IMR-90 (cell line): ENCODE measurements around the gene BCL11B. TPM values are rescaled to one million over a fixed set of nuclear protein-coding genes. Genes with fewer than 3 reads are reported as not detected.

Experiments
- ATAC-seq: fragments of 200-7000 bp; cut with Tn5 transposase; 2 replicates; pipeline ENCODE4 v1.9.1; 2020; ENCODE audit warnings: low read depth, mild to moderate bottlenecking, moderate library complexity
- BruUV-seq: library from RNA; stranded (reverse); fragments of 400-500 nt; replicated peaks from 2 replicates; lab custom pipeline; 2021; lab: Mats Ljungman, UMichigan
- CTCF ChIA-PET: fragments of 300-600 bp; formaldehyde crosslinking; extraction: SDS; loops from one replicate; lab custom pipeline; 2021; ENCODE audit warnings: antibody characterized with exemption; lab: Yijun Ruan, JAX
- POLR2A ChIA-PET: fragments of 300-600 bp; sonication (Branson Sonifier 250); formaldehyde crosslinking; loops from one replicate; lab custom pipeline; 2022; ENCODE audit warnings: antibody characterized with exemption; ENCODE audit not compliant: unreplicated experiment; lab: Charles Lee
- DNase-seq: peaks from one replicate; pipeline ENCODE4 v3.0.0; 2013
- H2AFZ ChIP-seq: replicated peaks from 2 replicates; pipeline ENCODE3; 2013; ENCODE audit warnings: low read length, mild to moderate bottlenecking; ENCODE audit not compliant: poor library complexity
- H2AK5ac ChIP-seq: 2 replicates; pipeline ENCODE4 v1.6.1; 2013; ENCODE audit warnings: low read depth, low read length, inconsistent platforms
- H2AK9ac ChIP-seq: replicated peaks from 2 replicates; pipeline ENCODE3; 2013; ENCODE audit warnings: mild to moderate bottlenecking, low read depth, low read length, moderate library complexity; ENCODE audit not compliant: poor library complexity
- H2BK120ac ChIP-seq: 2 replicates; pipeline ENCODE4 v1.6.1; 2013; ENCODE audit warnings: low read depth, low read length, inconsistent platforms
- H2BK15ac ChIP-seq: 3 replicates; pipeline ENCODE4 v1.6.1; 2013; ENCODE audit warnings: low read depth, low read length, inconsistent platforms
- H2BK20ac ChIP-seq: 2 replicates; pipeline ENCODE4 v1.6.1; 2013; ENCODE audit warnings: low read depth, mild to moderate bottlenecking, inconsistent platforms, low read length, moderate library complexity
- H2BK5ac ChIP-seq: 2 replicates; pipeline ENCODE4 v1.6.1; 2013; ENCODE audit warnings: mild to moderate bottlenecking, low read depth, low read length, inconsistent platforms; ENCODE audit not compliant: poor library complexity, severe bottlenecking
- H3K14ac ChIP-seq: replicated peaks from 2 replicates; pipeline ENCODE4 v1.6.1; 2013; ENCODE audit warnings: low read depth, low read length, inconsistent platforms
- H3K18ac ChIP-seq: 2 replicates; pipeline ENCODE4 v1.6.1; 2013; ENCODE audit warnings: low read depth, low read length, control low read depth
- H3K23ac ChIP-seq: 2 replicates; pipeline ENCODE4 v1.6.1; 2013; ENCODE audit warnings: low read depth, low read length, inconsistent platforms
- H3K27ac ChIP-seq: 2 replicates; pipeline ENCODE4 v1.5.1; 2013; ENCODE audit warnings: mild to moderate bottlenecking, control low read depth, low read length; ENCODE audit not compliant: insufficient read depth
- H3K27me3 ChIP-seq: 2 replicates; pipeline ENCODE4 v1.6.1; 2013; ENCODE audit warnings: low read length; ENCODE audit not compliant: control insufficient read depth, insufficient read depth
- H3K36me3 ChIP-seq: 2 replicates; pipeline ENCODE4 v1.6.1; 2013; ENCODE audit warnings: low read length, mixed read lengths; ENCODE audit not compliant: control insufficient read depth, insufficient read depth
- H3K4ac ChIP-seq: 2 replicates; pipeline ENCODE4 v1.6.1; 2013; ENCODE audit warnings: low read depth, low read length, inconsistent platforms
- H3K4me1 ChIP-seq: 2 replicates; pipeline ENCODE4 v1.6.1; 2013; ENCODE audit warnings: low read length, mixed read lengths; ENCODE audit not compliant: control insufficient read depth, insufficient read depth
- H3K4me2 ChIP-seq: 2 replicates; pipeline ENCODE4 v1.6.1; 2013; ENCODE audit warnings: low read depth, mild to moderate bottlenecking, control low read depth, low read length, moderate library complexity
- H3K4me3 ChIP-seq: 2 replicates; pipeline ENCODE4 v1.5.1; 2013; ENCODE audit warnings: low read depth, mild to moderate bottlenecking, control low read depth, low read length, moderate library complexity; ENCODE audit not compliant: insufficient read depth
- H3K56ac ChIP-seq: 2 replicates; pipeline ENCODE4 v1.6.1; 2013; ENCODE audit warnings: low read length, inconsistent platforms; ENCODE audit not compliant: insufficient read depth; ENCODE audit errors: extremely low read depth
- H3K79me1 ChIP-seq, 2 experiments: 2 replicates each; pipeline ENCODE4 v1.6.1; 2013; ENCODE audit warnings: low read length in 2 of 2, inconsistent platforms in 1 of 2, low read depth in 1 of 2
- H3K9ac ChIP-seq: 2 replicates; pipeline ENCODE4 v1.6.1; 2013; ENCODE audit warnings: low read depth, low read length, control low read depth
- H3K9me1 ChIP-seq: 2 replicates; pipeline ENCODE4 v1.6.1; 2013; ENCODE audit warnings: low read length, inconsistent platforms; ENCODE audit not compliant: insufficient read depth
- H3K9me3 ChIP-seq: 2 replicates; pipeline ENCODE4 v1.6.1; 2013; ENCODE audit warnings: low read length; ENCODE audit not compliant: control insufficient read depth, insufficient read depth
- H4K20me1 ChIP-seq: 2 replicates; pipeline ENCODE4 v1.6.1; 2013; ENCODE audit warnings: low read length, inconsistent platforms; ENCODE audit not compliant: insufficient read depth
- H4K5ac ChIP-seq: 2 replicates; pipeline ENCODE4 v1.6.1; 2013; ENCODE audit warnings: mild to moderate bottlenecking, low read depth, low read length, control low read depth
- H4K8ac ChIP-seq, 2 experiments: 2 replicates each; pipeline ENCODE4 v1.6.1; 2013; ENCODE audit warnings: low read depth in 2 of 2, low read length in 2 of 2, control low read depth in 1 of 2, inconsistent platforms in 1 of 2
- H4K91ac ChIP-seq: 2 replicates; pipeline ENCODE4 v1.6.1; 2013; ENCODE audit warnings: low read depth, low read length, inconsistent platforms; ENCODE audit not compliant: insufficient read depth
- FOS ChIP-seq: fragments of 150-350 bp; IDR thresholded peaks from 2 replicates; pipeline ENCODE4 v1.6.1; 2016; ENCODE audit warnings: low read depth, low read length
- MAFK ChIP-seq: IDR thresholded peaks from 2 replicates; pipeline ENCODE4 v1.6.1; 2012; ENCODE audit warnings: low read depth, low read length, improper control_type of control experiment
- MXI1 ChIP-seq: IDR thresholded peaks from 2 replicates; pipeline ENCODE4 v1.6.1; 2012; ENCODE audit warnings: low read depth, mild to moderate bottlenecking, low read length, moderate library complexity, borderline replicate concordance
- NFE2L2 ChIP-seq: fragments of 150-350 bp; IDR thresholded peaks from 2 replicates; pipeline ENCODE4 v1.6.1; 2016; ENCODE audit warnings: low read depth, mild to moderate bottlenecking, low read length
- RAD21 ChIP-seq: IDR thresholded peaks from 2 replicates; pipeline ENCODE4 v1.6.1; 2012; ENCODE audit warnings: low read length, improper control_type of control experiment
- RCOR1 ChIP-seq: IDR thresholded peaks from 2 replicates; pipeline ENCODE4 v1.6.1; 2012; ENCODE audit warnings: mild to moderate bottlenecking, low read length, improper control_type of control experiment; ENCODE audit not compliant: insufficient replicate concordance
- SMC3 ChIP-seq: fragments of 150-350 bp; IDR thresholded peaks from 2 replicates; pipeline ENCODE4 v1.6.1; 2016; ENCODE audit warnings: low read depth, mild to moderate bottlenecking, antibody characterized with exemption, low read length, moderate library complexity
- WGBS, 2 experiments: methylation state at CpG; one replicate each; pipeline versions ENCODE4 v1.1.5 to v1.1.7; 2013; ENCODE audit warnings: missing lambda C conversion rate in 2 of 2; ENCODE audit not compliant: insufficient read length in 1 of 2; ENCODE audit errors: extremely low coverage in 2 of 2; 5-methylcytosine and 5-hydroxymethylcytosine counted together
- dilution Hi-C: fragments of 300-500 bp; cut with HindIII; formaldehyde crosslinking; loops from one replicate; pipeline ENCODE4 v1.14.3; 2018; ENCODE audit warnings: low sequenced_read_pairs; ENCODE audit not compliant: unreplicated experiment
- in situ Hi-C: fragments of 300-500 bp; cut with MboI; formaldehyde crosslinking; loops from 3 replicates; pipeline ENCODE4 v1.14.3; 2019; ENCODE audit warnings: low sequenced_read_pairs, inconsistent platforms, mixed read lengths
- intact Hi-C: fragments of 100-400 bp; cut with micrococcal nuclease; formaldehyde crosslinking; loops from 2 replicates; pipeline ENCODE4 v1.10.0; 2022
- polyA plus RNA-seq, 3 experiments: library from polyadenylated mRNA; depleted of rRNA; stranded (reverse); fragments of >200 nt; gene quantifications; 2 replicates each; pipeline ENCODE4 v1.2.3, GENCODE V29; 2012; ENCODE audit warnings: low replicate concordance in 1 of 3
- total RNA-seq: library from RNA; depleted of rRNA; stranded (reverse); fragments of >200 nt; gene quantifications from 2 replicates; pipeline ENCODE4 v1.2.3, GENCODE V29; 2012
- TF ChIP-seq, protein P1 (sequence below): conservative IDR thresholded peaks from 2 replicates; pipeline ENCODE4 v1.5.1; 2012; ENCODE audit warnings: mild to moderate bottlenecking, low read depth, low read length, improper control_type of control experiment
- TF ChIP-seq, protein P2 (sequence below): fragments of 150-350 bp; IDR thresholded peaks from 2 replicates; pipeline ENCODE4 v1.6.1; 2017; ENCODE audit warnings: mild to moderate bottlenecking, antibody characterized with exemption, low read length, low read depth

The BCL11B gene
- total and polyA plus RNA-seq, 2 of the 4 experiments (the other 2 are of a cell fraction) = under 0.01 TPM; not detected in 1

DNA sequence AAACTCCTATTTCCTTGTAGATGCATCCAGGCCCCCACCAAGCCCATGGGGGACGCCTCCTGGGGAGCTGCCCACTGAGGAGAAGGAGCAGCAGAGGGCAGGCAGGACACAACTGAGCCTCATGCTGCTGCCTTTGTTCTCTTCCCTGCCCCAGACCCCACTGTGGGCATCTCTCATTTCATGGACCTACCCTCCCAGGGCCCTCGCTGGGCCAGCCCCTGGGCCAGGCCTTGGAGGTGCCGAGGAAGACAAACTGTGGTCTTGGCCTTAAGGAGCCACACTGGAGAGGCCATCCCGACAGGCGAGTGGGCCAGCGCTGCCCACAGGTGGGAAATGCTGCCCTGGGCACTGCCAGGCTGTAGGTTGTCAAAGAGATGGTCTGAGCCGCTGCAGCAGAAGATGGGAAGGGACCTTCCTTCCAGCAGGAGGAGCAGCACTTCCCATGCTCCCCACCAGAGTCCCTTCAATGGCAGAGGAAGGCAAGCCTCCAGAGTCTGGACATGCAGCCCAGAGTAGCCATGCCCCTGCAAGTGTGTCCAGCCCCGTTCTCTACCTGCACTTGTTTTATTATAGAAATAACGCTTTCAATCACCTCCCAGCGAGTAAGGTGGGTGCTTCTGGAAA lies 147.4 kb downstream of the BCL11B start:
- H3K4ac ChIP-seq = no peak overlapping the region
- no peak overlapping the region for H3K14ac ChIP-seq
- H4K8ac ChIP-seq = no peak overlapping the region
- H3K4me3 ChIP-seq = no peak overlapping the region
- no peak overlapping the region for H2BK120ac ChIP-seq
- TF ChIP-seq RCOR1 (no peak), FOS (no peak), SMC3 (no peak), NFE2L2 (no peak), MXI1 (no peak), RAD21 (no peak), MAFK (no peak)
- TF ChIP-seq, protein P1, sequence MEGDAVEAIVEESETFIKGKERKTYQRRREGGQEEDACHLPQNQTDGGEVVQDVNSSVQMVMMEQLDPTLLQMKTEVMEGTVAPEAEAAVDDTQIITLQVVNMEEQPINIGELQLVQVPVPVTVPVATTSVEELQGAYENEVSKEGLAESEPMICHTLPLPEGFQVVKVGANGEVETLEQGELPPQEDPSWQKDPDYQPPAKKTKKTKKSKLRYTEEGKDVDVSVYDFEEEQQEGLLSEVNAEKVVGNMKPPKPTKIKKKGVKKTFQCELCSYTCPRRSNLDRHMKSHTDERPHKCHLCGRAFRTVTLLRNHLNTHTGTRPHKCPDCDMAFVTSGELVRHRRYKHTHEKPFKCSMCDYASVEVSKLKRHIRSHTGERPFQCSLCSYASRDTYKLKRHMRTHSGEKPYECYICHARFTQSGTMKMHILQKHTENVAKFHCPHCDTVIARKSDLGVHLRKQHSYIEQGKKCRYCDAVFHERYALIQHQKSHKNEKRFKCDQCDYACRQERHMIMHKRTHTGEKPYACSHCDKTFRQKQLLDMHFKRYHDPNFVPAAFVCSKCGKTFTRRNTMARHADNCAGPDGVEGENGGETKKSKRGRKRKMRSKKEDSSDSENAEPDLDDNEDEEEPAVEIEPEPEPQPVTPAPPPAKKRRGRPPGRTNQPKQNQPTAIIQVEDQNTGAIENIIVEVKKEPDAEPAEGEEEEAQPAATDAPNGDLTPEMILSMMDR = no peak
- TF ChIP-seq, protein P2, sequence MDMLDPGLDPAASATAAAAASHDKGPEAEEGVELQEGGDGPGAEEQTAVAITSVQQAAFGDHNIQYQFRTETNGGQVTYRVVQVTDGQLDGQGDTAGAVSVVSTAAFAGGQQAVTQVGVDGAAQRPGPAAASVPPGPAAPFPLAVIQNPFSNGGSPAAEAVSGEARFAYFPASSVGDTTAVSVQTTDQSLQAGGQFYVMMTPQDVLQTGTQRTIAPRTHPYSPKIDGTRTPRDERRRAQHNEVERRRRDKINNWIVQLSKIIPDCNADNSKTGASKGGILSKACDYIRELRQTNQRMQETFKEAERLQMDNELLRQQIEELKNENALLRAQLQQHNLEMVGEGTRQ = no peak
- peaks cover 59% of the 10 kb centered on the region for H3K9me3 ChIP-seq
- H3K27me3 ChIP-seq = no peaks in the 10 kb centered on the region
- H2AK5ac ChIP-seq = no peak overlapping the region
- H3K9ac ChIP-seq = no peak overlapping the region
- no peak overlapping the region for H2BK20ac ChIP-seq
- no TSS peak for BruUV-seq
- no peak overlapping the region for H3K23ac ChIP-seq
- H2AFZ ChIP-seq = no peak overlapping the region
- H3K27ac ChIP-seq = no peak overlapping the region
- POLR2A ChIA-PET = interaction anchor here (0.6 kb wide), 1 partner anchor 7 kb away, joined by 6 read pairs; no protein-coding TSS in a partner anchor
- dilution Hi-C loops (no loop called here), in situ Hi-C loops (no loop called here), intact Hi-C loops (no loop called here)
- no peak overlapping the region for H2AK9ac ChIP-seq
- H3K79me1 ChIP-seq = no peaks in the 10 kb centered on the region
- no CpG with 5 or more reads among the region's 10 CpGs for WGBS, 2 experiments
- H4K5ac ChIP-seq = no peak overlapping the region
- H4K91ac ChIP-seq = no peak overlapping the region
- ATAC-seq = no peak
- H4K20me1 ChIP-seq = no peaks in the 10 kb centered on the region
- H3K4me1 ChIP-seq = no peaks in the 10 kb centered on the region
- H3K4me2 ChIP-seq = no peak overlapping the region
- DNase-seq = no peak
- H2BK15ac ChIP-seq = no peak overlapping the region
- CTCF ChIA-PET = no interaction called here
- H3K36me3 ChIP-seq = no peaks in the 10 kb centered on the region
- H3K9me1 ChIP-seq = no peaks in the 10 kb centered on the region
- no peak overlapping the region for H3K56ac ChIP-seq
- no peak overlapping the region for H3K18ac ChIP-seq
- H2BK5ac ChIP-seq = no peak overlapping the region
